WTC11 (cell line): ENCODE results near the gene RTKN. TPM values are rescaled to one million over a fixed set of nuclear protein-coding genes. Genes with fewer than 3 reads are reported as not detected.
A peak's percentile ranks its signal among the peaks of the same experiment; 100 is the strongest.

Source experiments
- FOXJ3 ChIP-seq: sonication (generic); formaldehyde crosslinking; IDR thresholded peaks from 2 replicates; pipeline ENCODE4 v1.9.0; 2021; ENCODE audit warnings: missing genetic modification reagents, mild to moderate bottlenecking, borderline replicate concordance
- FOXK1 ChIP-seq: sonication (generic); formaldehyde crosslinking; IDR thresholded peaks from 2 replicates; pipeline ENCODE4 v1.8.0; 2022; ENCODE audit warnings: mild to moderate bottlenecking, moderate library complexity, missing genetic modification reagents
- GTF2I ChIP-seq: fragments of 250-450 bp; sonication (Bioruptor Pico); conservative IDR thresholded peaks from 2 replicates; pipeline ENCODE4 v1.4.0; 2021; ENCODE audit warnings: mild to moderate bottlenecking
- HMGA2 ChIP-seq: fragments of 250-450 bp; sonication (Bioruptor Pico); IDR thresholded peaks from 2 replicates; pipeline ENCODE4 v1.4.0; 2021; ENCODE audit warnings: mild to moderate bottlenecking, moderate library complexity
- MYBL2 ChIP-seq: sonication (generic); formaldehyde crosslinking; IDR thresholded peaks from 2 replicates; pipeline ENCODE4 v1.8.1; 2023; ENCODE audit warnings: mild to moderate bottlenecking, moderate library complexity, missing genetic modification reagents
- PRRX2 ChIP-seq: fragments of 250-450 bp; sonication (Bioruptor Pico); IDR thresholded peaks from 2 replicates; pipeline ENCODE4 v1.8.0; 2021; ENCODE audit warnings: mild to moderate bottlenecking
- SOX15 ChIP-seq: fragments of 250-450 bp; sonication (Bioruptor Pico); IDR thresholded peaks from 2 replicates; pipeline ENCODE4 v1.9.0; 2021; ENCODE audit warnings: mild to moderate bottlenecking
- TP53 ChIP-seq: sonication (generic); formaldehyde crosslinking; IDR thresholded peaks from 2 replicates; pipeline ENCODE4 v1.8.1; 2023; ENCODE audit warnings: mild to moderate bottlenecking, missing genetic modification reagents
- ZBTB21 ChIP-seq: sonication (generic); formaldehyde crosslinking; IDR thresholded peaks from 2 replicates; pipeline ENCODE4 v1.8.1; 2023; ENCODE audit warnings: mild to moderate bottlenecking, missing genetic modification reagents, borderline replicate concordance
- ZNF232 ChIP-seq: sonication (generic); formaldehyde crosslinking; IDR thresholded peaks from 2 replicates; pipeline ENCODE4 v1.8.0; 2022; ENCODE audit warnings: mild to moderate bottlenecking, missing genetic modification reagents
- ZNF317 ChIP-seq: sonication (generic); formaldehyde crosslinking; IDR thresholded peaks from 2 replicates; pipeline ENCODE4 v1.8.1; 2023; ENCODE audit warnings: low read depth, mild to moderate bottlenecking, moderate library complexity, missing genetic modification reagents, borderline replicate concordance
- ZNF396 ChIP-seq: fragments of 250-450 bp; sonication (Bioruptor Pico); IDR thresholded peaks from 2 replicates; pipeline ENCODE4 v1.8.0; 2021; ENCODE audit warnings: mild to moderate bottlenecking, moderate library complexity, borderline replicate concordance
- ZNF416 ChIP-seq: fragments of 250-450 bp; sonication (Bioruptor Pico); IDR thresholded peaks from 2 replicates; pipeline ENCODE4 v1.9.0; 2021; ENCODE audit warnings: mild to moderate bottlenecking, inconsistent platforms
- ZNF423 ChIP-seq: fragments of 250-450 bp; sonication (Bioruptor Pico); IDR thresholded peaks from 2 replicates; pipeline ENCODE4 v2.1.2; 2022; ENCODE audit warnings: mild to moderate bottlenecking, moderate library complexity
- ZNF671 ChIP-seq: fragments of 250-450 bp; sonication (Bioruptor Pico); IDR thresholded peaks from 2 replicates; pipeline ENCODE4 v1.8.0; 2021; ENCODE audit warnings: mild to moderate bottlenecking
- total RNA-seq: library from RNA; stranded (reverse); gene quantifications from 3 replicates; pipeline ENCODE4 v1.2.3, GENCODE V29; 2021
- TF ChIP-seq, protein P1 (sequence below): sonication (generic); formaldehyde crosslinking; conservative IDR thresholded peaks from 2 replicates; pipeline ENCODE4 v1.8.1; 2023; ENCODE audit warnings: mild to moderate bottlenecking, low read depth, missing genetic modification reagents, moderate library complexity
- TF ChIP-seq, protein P2 (sequence below): sonication (generic); formaldehyde crosslinking; IDR thresholded peaks from 2 replicates; pipeline ENCODE4 v1.8.1; 2023; ENCODE audit warnings: mild to moderate bottlenecking, missing genetic modification reagents, borderline replicate concordance
- TF ChIP-seq, protein P3 (sequence below): sonication (generic); formaldehyde crosslinking; IDR thresholded peaks from 2 replicates; pipeline ENCODE4 v1.8.1; 2022; ENCODE audit warnings: low read depth, mild to moderate bottlenecking, moderate library complexity, missing genetic modification reagents, borderline replicate concordance
- TF ChIP-seq, protein P4 (sequence below): fragments of 200-600 bp; IDR thresholded peaks from 2 replicates; pipeline ENCODE4 v1.8.0; 2022; ENCODE audit warnings: antibody characterized with exemption
- TF ChIP-seq, protein P5 (sequence below): sonication (generic); formaldehyde crosslinking; IDR thresholded peaks from 2 replicates; pipeline ENCODE4 v1.8.1; 2023; ENCODE audit warnings: mild to moderate bottlenecking, missing genetic modification reagents, moderate library complexity
- TF ChIP-seq, protein P6 (sequence below): sonication (generic); formaldehyde crosslinking; IDR thresholded peaks from 2 replicates; pipeline ENCODE4 v1.8.1; 2022; ENCODE audit warnings: missing genetic modification reagents, borderline replicate concordance
- TF ChIP-seq, protein P7 (sequence below): sonication (generic); formaldehyde crosslinking; IDR thresholded peaks from 2 replicates; pipeline ENCODE4 v1.8.0; 2022; ENCODE audit warnings: mild to moderate bottlenecking, missing genetic modification reagents
- TF ChIP-seq, protein P8 (sequence below): sonication (generic); formaldehyde crosslinking; IDR thresholded peaks from 2 replicates; pipeline ENCODE4 v1.8.0; 2022; ENCODE audit warnings: mild to moderate bottlenecking, missing genetic modification reagents

RTKN gene
- total RNA-seq, 1 experiment from 2014 or later = 80.1 TPM

DNA sequence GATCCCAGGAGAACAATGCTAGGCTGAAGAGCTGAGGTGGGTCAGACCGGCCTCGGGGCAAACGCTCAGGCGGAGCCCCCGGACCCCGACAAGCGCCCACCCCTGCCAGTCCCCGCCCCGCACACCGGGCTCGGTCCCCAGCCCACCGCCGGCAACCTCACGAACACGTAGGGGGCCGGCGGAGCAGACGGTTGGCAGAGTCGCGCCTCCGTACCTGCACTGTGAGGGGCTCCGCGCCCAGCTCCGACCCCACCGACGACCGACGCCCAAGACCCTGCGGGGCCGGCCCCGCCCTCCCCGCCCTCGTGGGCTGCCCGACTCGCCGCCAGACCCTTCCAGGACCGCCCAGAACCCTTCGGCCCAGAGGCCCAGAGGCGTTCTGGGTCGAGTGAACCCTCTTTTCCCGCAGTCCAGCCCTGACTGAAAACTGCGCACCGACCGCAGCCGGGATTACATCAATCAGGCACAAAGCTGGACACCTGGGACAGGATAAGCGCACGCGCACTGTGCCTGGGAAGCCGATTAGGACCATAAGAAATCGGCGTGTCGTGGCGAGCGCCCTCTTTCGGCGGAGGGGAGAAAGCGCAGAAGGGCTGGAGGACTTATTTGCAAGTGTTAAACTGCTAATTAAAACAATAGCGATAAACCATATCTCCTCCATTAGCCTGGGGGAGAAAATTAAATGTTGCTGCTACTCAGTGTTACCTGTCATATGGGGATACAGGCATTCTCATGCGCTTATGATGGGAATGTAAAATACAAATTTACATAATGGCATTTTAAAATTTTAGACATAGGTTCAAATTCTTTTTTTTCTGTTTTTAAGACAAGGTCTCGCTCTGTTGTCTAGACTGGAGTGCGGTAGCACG, 49.9 kb downstream of the RTKN start (continued):
- TF ChIP-seq, protein P1, sequence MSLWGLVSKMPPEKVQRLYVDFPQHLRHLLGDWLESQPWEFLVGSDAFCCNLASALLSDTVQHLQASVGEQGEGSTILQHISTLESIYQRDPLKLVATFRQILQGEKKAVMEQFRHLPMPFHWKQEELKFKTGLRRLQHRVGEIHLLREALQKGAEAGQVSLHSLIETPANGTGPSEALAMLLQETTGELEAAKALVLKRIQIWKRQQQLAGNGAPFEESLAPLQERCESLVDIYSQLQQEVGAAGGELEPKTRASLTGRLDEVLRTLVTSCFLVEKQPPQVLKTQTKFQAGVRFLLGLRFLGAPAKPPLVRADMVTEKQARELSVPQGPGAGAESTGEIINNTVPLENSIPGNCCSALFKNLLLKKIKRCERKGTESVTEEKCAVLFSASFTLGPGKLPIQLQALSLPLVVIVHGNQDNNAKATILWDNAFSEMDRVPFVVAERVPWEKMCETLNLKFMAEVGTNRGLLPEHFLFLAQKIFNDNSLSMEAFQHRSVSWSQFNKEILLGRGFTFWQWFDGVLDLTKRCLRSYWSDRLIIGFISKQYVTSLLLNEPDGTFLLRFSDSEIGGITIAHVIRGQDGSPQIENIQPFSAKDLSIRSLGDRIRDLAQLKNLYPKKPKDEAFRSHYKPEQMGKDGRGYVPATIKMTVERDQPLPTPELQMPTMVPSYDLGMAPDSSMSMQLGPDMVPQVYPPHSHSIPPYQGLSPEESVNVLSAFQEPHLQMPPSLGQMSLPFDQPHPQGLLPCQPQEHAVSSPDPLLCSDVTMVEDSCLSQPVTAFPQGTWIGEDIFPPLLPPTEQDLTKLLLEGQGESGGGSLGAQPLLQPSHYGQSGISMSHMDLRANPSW (CRISPR knock-in tag) = no peak
- TF ChIP-seq, protein P2, sequence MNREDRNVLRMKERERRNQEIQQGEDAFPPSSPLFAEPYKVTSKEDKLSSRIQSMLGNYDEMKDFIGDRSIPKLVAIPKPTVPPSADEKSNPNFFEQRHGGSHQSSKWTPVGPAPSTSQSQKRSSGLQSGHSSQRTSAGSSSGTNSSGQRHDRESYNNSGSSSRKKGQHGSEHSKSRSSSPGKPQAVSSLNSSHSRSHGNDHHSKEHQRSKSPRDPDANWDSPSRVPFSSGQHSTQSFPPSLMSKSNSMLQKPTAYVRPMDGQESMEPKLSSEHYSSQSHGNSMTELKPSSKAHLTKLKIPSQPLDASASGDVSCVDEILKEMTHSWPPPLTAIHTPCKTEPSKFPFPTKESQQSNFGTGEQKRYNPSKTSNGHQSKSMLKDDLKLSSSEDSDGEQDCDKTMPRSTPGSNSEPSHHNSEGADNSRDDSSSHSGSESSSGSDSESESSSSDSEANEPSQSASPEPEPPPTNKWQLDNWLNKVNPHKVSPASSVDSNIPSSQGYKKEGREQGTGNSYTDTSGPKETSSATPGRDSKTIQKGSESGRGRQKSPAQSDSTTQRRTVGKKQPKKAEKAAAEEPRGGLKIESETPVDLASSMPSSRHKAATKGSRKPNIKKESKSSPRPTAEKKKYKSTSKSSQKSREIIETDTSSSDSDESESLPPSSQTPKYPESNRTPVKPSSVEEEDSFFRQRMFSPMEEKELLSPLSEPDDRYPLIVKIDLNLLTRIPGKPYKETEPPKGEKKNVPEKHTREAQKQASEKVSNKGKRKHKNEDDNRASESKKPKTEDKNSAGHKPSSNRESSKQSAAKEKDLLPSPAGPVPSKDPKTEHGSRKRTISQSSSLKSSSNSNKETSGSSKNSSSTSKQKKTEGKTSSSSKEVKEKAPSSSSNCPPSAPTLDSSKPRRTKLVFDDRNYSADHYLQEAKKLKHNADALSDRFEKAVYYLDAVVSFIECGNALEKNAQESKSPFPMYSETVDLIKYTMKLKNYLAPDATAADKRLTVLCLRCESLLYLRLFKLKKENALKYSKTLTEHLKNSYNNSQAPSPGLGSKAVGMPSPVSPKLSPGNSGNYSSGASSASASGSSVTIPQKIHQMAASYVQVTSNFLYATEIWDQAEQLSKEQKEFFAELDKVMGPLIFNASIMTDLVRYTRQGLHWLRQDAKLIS (CRISPR knock-in tag) = no peak
- no peak for TF ChIP-seq FOXK1 (CRISPR knock-in tag)
- no peak for TF ChIP-seq ZNF423 (CRISPR knock-in tag)
- no peak for TF ChIP-seq ZNF396 (CRISPR knock-in tag)
- TF ChIP-seq MYBL2 (CRISPR knock-in tag) = no peak
- TF ChIP-seq, protein P3, sequence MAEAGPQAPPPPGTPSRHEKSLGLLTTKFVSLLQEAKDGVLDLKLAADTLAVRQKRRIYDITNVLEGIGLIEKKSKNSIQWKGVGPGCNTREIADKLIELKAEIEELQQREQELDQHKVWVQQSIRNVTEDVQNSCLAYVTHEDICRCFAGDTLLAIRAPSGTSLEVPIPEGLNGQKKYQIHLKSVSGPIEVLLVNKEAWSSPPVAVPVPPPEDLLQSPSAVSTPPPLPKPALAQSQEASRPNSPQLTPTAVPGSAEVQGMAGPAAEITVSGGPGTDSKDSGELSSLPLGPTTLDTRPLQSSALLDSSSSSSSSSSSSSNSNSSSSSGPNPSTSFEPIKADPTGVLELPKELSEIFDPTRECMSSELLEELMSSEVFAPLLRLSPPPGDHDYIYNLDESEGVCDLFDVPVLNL (CRISPR knock-in tag) = no peak
- 0 out of 2 replicates have a peak, but pooled peaks have one; percentile 35 for TF ChIP-seq ZBTB21
- TF ChIP-seq ZNF671 (CRISPR knock-in tag) = no peak
- no peak for TF ChIP-seq HMGA2 (CRISPR knock-in tag)
- TF ChIP-seq, protein P4, sequence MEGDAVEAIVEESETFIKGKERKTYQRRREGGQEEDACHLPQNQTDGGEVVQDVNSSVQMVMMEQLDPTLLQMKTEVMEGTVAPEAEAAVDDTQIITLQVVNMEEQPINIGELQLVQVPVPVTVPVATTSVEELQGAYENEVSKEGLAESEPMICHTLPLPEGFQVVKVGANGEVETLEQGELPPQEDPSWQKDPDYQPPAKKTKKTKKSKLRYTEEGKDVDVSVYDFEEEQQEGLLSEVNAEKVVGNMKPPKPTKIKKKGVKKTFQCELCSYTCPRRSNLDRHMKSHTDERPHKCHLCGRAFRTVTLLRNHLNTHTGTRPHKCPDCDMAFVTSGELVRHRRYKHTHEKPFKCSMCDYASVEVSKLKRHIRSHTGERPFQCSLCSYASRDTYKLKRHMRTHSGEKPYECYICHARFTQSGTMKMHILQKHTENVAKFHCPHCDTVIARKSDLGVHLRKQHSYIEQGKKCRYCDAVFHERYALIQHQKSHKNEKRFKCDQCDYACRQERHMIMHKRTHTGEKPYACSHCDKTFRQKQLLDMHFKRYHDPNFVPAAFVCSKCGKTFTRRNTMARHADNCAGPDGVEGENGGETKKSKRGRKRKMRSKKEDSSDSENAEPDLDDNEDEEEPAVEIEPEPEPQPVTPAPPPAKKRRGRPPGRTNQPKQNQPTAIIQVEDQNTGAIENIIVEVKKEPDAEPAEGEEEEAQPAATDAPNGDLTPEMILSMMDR = peak; percentile 92
- no peak for TF ChIP-seq ZNF416 (CRISPR knock-in tag)
- TF ChIP-seq, protein P5, sequence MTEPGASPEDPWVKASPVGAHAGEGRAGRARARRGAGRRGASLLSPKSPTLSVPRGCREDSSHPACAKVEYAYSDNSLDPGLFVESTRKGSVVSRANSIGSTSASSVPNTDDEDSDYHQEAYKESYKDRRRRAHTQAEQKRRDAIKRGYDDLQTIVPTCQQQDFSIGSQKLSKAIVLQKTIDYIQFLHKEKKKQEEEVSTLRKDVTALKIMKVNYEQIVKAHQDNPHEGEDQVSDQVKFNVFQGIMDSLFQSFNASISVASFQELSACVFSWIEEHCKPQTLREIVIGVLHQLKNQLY (CRISPR knock-in tag) = no peak
- no peak for TF ChIP-seq TP53
- no peak for TF ChIP-seq GTF2I (CRISPR knock-in tag)
- TF ChIP-seq, protein P6, sequence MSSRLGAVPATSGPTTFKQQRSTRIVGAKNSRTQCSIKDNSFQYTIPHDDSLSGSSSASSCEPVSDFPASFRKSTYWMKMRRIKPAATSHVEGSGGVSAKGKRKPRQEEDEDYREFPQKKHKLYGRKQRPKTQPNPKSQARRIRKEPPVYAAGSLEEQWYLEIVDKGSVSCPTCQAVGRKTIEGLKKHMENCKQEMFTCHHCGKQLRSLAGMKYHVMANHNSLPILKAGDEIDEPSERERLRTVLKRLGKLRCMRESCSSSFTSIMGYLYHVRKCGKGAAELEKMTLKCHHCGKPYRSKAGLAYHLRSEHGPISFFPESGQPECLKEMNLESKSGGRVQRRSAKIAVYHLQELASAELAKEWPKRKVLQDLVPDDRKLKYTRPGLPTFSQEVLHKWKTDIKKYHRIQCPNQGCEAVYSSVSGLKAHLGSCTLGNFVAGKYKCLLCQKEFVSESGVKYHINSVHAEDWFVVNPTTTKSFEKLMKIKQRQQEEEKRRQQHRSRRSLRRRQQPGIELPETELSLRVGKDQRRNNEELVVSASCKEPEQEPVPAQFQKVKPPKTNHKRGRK (CRISPR knock-in tag) = no peak
- TF ChIP-seq FOXJ3 (CRISPR knock-in tag) = no peak
- TF ChIP-seq SOX15 (CRISPR knock-in tag) = no peak
- no peak for TF ChIP-seq ZNF232
- TF ChIP-seq, protein P7, sequence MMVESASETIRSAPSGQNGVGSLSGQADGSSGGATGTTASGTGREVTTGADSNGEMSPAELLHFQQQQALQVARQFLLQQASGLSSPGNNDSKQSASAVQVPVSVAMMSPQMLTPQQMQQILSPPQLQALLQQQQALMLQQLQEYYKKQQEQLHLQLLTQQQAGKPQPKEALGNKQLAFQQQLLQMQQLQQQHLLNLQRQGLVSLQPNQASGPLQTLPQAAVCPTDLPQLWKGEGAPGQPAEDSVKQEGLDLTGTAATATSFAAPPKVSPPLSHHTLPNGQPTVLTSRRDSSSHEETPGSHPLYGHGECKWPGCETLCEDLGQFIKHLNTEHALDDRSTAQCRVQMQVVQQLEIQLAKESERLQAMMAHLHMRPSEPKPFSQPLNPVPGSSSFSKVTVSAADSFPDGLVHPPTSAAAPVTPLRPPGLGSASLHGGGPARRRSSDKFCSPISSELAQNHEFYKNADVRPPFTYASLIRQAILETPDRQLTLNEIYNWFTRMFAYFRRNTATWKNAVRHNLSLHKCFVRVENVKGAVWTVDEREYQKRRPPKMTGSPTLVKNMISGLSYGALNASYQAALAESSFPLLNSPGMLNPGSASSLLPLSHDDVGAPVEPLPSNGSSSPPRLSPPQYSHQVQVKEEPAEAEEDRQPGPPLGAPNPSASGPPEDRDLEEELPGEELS (CRISPR knock-in tag) = no peak
- no peak for TF ChIP-seq PRRX2
- TF ChIP-seq, protein P8, sequence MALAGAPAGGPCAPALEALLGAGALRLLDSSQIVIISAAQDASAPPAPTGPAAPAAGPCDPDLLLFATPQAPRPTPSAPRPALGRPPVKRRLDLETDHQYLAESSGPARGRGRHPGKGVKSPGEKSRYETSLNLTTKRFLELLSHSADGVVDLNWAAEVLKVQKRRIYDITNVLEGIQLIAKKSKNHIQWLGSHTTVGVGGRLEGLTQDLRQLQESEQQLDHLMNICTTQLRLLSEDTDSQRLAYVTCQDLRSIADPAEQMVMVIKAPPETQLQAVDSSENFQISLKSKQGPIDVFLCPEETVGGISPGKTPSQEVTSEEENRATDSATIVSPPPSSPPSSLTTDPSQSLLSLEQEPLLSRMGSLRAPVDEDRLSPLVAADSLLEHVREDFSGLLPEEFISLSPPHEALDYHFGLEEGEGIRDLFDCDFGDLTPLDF = no peak
- TF ChIP-seq ZNF317 (CRISPR knock-in tag) = no peak
